Gastroesophageal sphincter (tissue), 3 donors: ENCODE data around the gene PIK3IP1.

Experiments
- EP300 ChIP-seq: sonication (generic); formaldehyde crosslinking; IDR thresholded peaks from one replicate; pipeline ENCODE4 v1.6.1; 2017; ENCODE audit warnings: antibody characterized with exemption, mild to moderate bottlenecking
- POLR2A ChIP-seq, 2 donors: fragments of 450-650 bp; IDR thresholded peaks; one replicate each; pipeline ENCODE4 v1.6.1; 2017; ENCODE audit warnings: antibody characterized with exemption in 2 of 2, mild to moderate bottlenecking in 2 of 2, moderate library complexity in 1 of 2
- TF ChIP-seq, protein P1 (sequence below), 4 experiments: fragments of 200-600 bp in 2 of 4; fragments of 450-650 bp in 2 of 4; sonication (generic) in 1 of 4; IDR thresholded peaks; one replicate each; pipeline ENCODE4 v1.5.1; 2017 to 2019; ENCODE audit warnings: antibody characterized with exemption in 4 of 4, mild to moderate bottlenecking in 2 of 4, moderate library complexity in 2 of 4

DNA sequence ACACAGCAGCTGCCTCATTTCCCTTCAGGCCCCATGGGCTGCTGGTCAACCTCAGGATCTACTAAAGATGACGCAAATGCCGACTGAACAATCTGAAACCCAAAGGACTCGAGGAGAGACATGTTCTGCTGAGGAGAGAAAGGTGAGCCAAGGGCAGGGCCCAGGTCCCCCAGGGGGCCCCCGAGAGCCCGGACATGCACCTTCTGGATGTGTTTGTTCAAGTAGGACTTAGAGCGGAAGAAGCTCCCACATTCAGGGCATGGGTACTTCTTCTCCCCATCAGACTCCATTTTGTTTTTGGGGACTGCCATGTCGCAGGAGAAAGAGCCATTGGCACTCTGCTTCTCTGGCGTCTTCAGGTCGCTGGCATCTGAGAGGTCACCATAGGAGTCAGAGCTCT is 34.6 kb upstream of the PIK3IP1 start:
- TF ChIP-seq EP300 (no peak), POLR2A (IDR thresholded peaks at IDR 0.05) (no peak)
- TF ChIP-seq, protein P1, sequence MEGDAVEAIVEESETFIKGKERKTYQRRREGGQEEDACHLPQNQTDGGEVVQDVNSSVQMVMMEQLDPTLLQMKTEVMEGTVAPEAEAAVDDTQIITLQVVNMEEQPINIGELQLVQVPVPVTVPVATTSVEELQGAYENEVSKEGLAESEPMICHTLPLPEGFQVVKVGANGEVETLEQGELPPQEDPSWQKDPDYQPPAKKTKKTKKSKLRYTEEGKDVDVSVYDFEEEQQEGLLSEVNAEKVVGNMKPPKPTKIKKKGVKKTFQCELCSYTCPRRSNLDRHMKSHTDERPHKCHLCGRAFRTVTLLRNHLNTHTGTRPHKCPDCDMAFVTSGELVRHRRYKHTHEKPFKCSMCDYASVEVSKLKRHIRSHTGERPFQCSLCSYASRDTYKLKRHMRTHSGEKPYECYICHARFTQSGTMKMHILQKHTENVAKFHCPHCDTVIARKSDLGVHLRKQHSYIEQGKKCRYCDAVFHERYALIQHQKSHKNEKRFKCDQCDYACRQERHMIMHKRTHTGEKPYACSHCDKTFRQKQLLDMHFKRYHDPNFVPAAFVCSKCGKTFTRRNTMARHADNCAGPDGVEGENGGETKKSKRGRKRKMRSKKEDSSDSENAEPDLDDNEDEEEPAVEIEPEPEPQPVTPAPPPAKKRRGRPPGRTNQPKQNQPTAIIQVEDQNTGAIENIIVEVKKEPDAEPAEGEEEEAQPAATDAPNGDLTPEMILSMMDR (IDR thresholded peaks at IDR 0.05): no peak
